Caco-2 (cell line): Measurements from ENCODE around the gene KRTAP19-4. TPM values are rescaled to one million over a fixed set of nuclear protein-coding genes. Genes with fewer than 3 reads are reported as not detected.

Experiments used
- BruUV-seq: library from RNA; stranded (reverse); fragments of 400-500 nt; replicated peaks from 2 replicates; lab custom pipeline; 2021; lab: Mats Ljungman, UMichigan
- CTCF ChIA-PET: fragments of 300-600 bp; sonication (Branson Sonifier 250); formaldehyde crosslinking; loops from one replicate; lab custom pipeline; 2022; ENCODE audit warnings: antibody characterized with exemption; lab: Charles Lee
- POLR2A ChIA-PET: fragments of 300-600 bp; sonication (Branson Sonifier 250); formaldehyde crosslinking; loops from one replicate; lab custom pipeline; 2022; ENCODE audit warnings: antibody characterized with exemption; lab: Charles Lee
- DNase-seq, 2 experiments: peaks; one replicate each; pipeline versions ENCODE4 v3.0.0 to v3.0.0-alpha.2; 2020 to 2022
- H3K27me3 ChIP-seq: replicated peaks from 2 replicates; pipeline ENCODE4 v1.6.0; 2011; ENCODE audit warnings: low read length; ENCODE audit not compliant: control insufficient read depth, insufficient read depth
- H3K36me3 ChIP-seq: 2 replicates; pipeline ENCODE4 v1.5.1; 2011; ENCODE audit warnings: low read length; ENCODE audit not compliant: control insufficient read depth, insufficient read depth
- H3K4me1 ChIP-seq: fragments of 250-450 bp; sonication (Bioruptor Pico); 2 replicates; pipeline ENCODE4 v1.5.1; 2020; ENCODE audit warnings: mild to moderate bottlenecking
- H3K4me3 ChIP-seq: 2 replicates; pipeline ENCODE4 v1.5.1; 2011; ENCODE audit warnings: low read depth, mild to moderate bottlenecking, control low read depth, low read length
- H3K9me3 ChIP-seq: fragments of 250-450 bp; sonication (Bioruptor Pico); 2 replicates; pipeline ENCODE4 v1.5.1; 2020; ENCODE audit warnings: mild to moderate bottlenecking, moderate library complexity
- H3K27ac Mint-ChIP-seq: one replicate; pipeline ENCODE4 v1.8.0; 2022; ENCODE audit warnings: mixed read lengths; ENCODE audit not compliant: unreplicated experiment
- H3K27me3 Mint-ChIP-seq: one replicate; pipeline ENCODE4 v1.8.0; 2022; ENCODE audit warnings: mixed read lengths; ENCODE audit not compliant: insufficient read depth, unreplicated experiment
- H3K36me3 Mint-ChIP-seq: one replicate; pipeline ENCODE4 v1.8.0; 2022; ENCODE audit warnings: mild to moderate bottlenecking, mixed read lengths; ENCODE audit not compliant: insufficient read depth, unreplicated experiment
- H3K4me1 Mint-ChIP-seq: one replicate; pipeline ENCODE4 v1.8.0; 2022; ENCODE audit warnings: low read depth, mixed read lengths; ENCODE audit not compliant: unreplicated experiment
- H3K4me3 Mint-ChIP-seq: one replicate; pipeline ENCODE4 v1.8.0; 2022; ENCODE audit warnings: mild to moderate bottlenecking, moderate library complexity, mixed read lengths; ENCODE audit not compliant: unreplicated experiment
- H3K9me3 Mint-ChIP-seq: one replicate; pipeline ENCODE4 v1.8.0; 2022; ENCODE audit warnings: mixed read lengths; ENCODE audit not compliant: unreplicated experiment
- CTCF ChIP-seq, 2 experiments: fragments of 200-600 bp in 1 of 2; IDR thresholded peaks; 1 replicate in 1 of 2; 2 replicates in 1 of 2; pipeline versions ENCODE4 v1.5.1 to v1.8.0; 2011 to 2022; ENCODE audit warnings: antibody characterized with exemption in 1 of 2, control low read depth in 1 of 2, inconsistent platforms in 1 of 2, low read depth in 1 of 2, low read length in 1 of 2, mild to moderate bottlenecking in 1 of 2, moderate library complexity in 1 of 2; ENCODE audit not compliant: insufficient read depth in 1 of 2, severe bottlenecking in 1 of 2, unreplicated experiment in 1 of 2
- intact Hi-C: fragments of 100-400 bp; cut with micrococcal nuclease; formaldehyde crosslinking; loops from one replicate; pipeline ENCODE4 v1.10.0; 2022; ENCODE audit not compliant: unreplicated experiment
- total RNA-seq: library from RNA; stranded (reverse); gene quantifications from 2 replicates; pipeline ENCODE4 v1.2.3, GENCODE V29; 2022

Gene KRTAP19-4
- total RNA-seq, 1 experiment from 2014 or later: not detected

- DNase-seq: no peak
- TF ChIP-seq CTCF (IDR thresholded peaks at IDR 0.05; ENCODE audit: insufficient read depth in 1 of 2, low read depth in 1 of 2, low read length in 1 of 2, severe bottlenecking in 1 of 2, unreplicated experiment in 1 of 2): no peak
- Histone ChIP-seq H3K36me3 (no peaks in the 10 kb centered on the region), H3K4me1 (no peaks in the 10 kb centered on the region), H3K27me3 (no peaks in the 10 kb centered on the region), H3K4me3 (no peak within 1 kb of the TSS), H3K9me3 (no peaks in the 10 kb centered on the region)
- no peak within 1 kb of the TSS for H3K27ac Mint-ChIP-seq
- no TSS peak for BruUV-seq
- intact Hi-C loops: no loop called here
- H3K4me1 Mint-ChIP-seq: no peaks in the 10 kb centered on the region
- CTCF ChIA-PET: interaction anchor here (0.5 kb wide), 1 partner anchor 11 kb away, joined by 4 read pairs; no protein-coding TSS in a partner anchor
- no peak within 1 kb of the TSS for H3K4me3 Mint-ChIP-seq
- H3K9me3 Mint-ChIP-seq: no peaks in the 10 kb centered on the region
- H3K27me3 Mint-ChIP-seq: no peaks in the 10 kb centered on the region
- POLR2A ChIA-PET: no interaction called here
- H3K36me3 Mint-ChIP-seq: no peaks in the 10 kb centered on the region
Measured at GRCh38 chr21:30491963-30492428, 5.0 kb downstream of the KRTAP19-4 start, which contains the start of gene KRTAP19-3. Gene KRTAP19-3 (minus strand): TSS chr21:30492013. CDS start chr21:30491957, 56 bp downstream.

GRCh38 chr21:30487336-30487735, 9.6 kb downstream of the KRTAP19-4 start, which contains the start of gene KRTAP19-2:
Gene KRTAP19-2 (minus strand): TSS chr21:30487436. CDS start chr21:30487348, 88 bp downstream.
- TF ChIP-seq CTCF (IDR thresholded peaks at IDR 0.05; ENCODE audit: insufficient read depth in 1 of 2, low read depth in 1 of 2, low read length in 1 of 2, severe bottlenecking in 1 of 2, unreplicated experiment in 1 of 2): no peak
- Histone ChIP-seq H3K4me1 (no peaks in the 10 kb centered on the region), H3K36me3 (no peaks in the 10 kb centered on the region), H3K4me3 (no peak within 1 kb of the TSS), H3K27me3 (no peaks in the 10 kb centered on the region), H3K9me3 (no peaks in the 10 kb centered on the region)
- Mint-ChIP-seq H3K36me3 (no peaks in the 10 kb centered on the region), H3K4me1 (no peaks in the 10 kb centered on the region), H3K4me3 (no peak within 1 kb of the TSS), H3K27me3 (no peaks in the 10 kb centered on the region), H3K27ac (no peak within 1 kb of the TSS), H3K9me3 (no peaks in the 10 kb centered on the region)
- DNase-seq: no peak
- CTCF ChIA-PET: no interaction called here
- no TSS peak for BruUV-seq
- intact Hi-C loops: no loop called here
- POLR2A ChIA-PET: no interaction called here

- H3K9me3 ChIP-seq: no peaks in the 10 kb centered on the region
- CTCF ChIA-PET: no interaction called here
- intact Hi-C loops: no loop called here
- Mint-ChIP-seq H3K27me3 (peaks cover 1% of the 10 kb centered on the region), H3K4me1 (no peaks in the 10 kb centered on the region), H3K27ac (no peak overlapping the region), H3K4me3 (no peak overlapping the region), H3K36me3 (no peaks in the 10 kb centered on the region), H3K9me3 (no peaks in the 10 kb centered on the region)
- no peak overlapping the region for H3K4me3 ChIP-seq
- no peak for DNase-seq
- no peaks in the 10 kb centered on the region for H3K36me3 ChIP-seq
- POLR2A ChIA-PET: no interaction called here
- H3K27me3 ChIP-seq: no peaks in the 10 kb centered on the region
- no TSS peak for BruUV-seq
- H3K4me1 ChIP-seq: no peaks in the 10 kb centered on the region
- no peak for TF ChIP-seq CTCF (IDR thresholded peaks at IDR 0.05; ENCODE audit: insufficient read depth in 1 of 2, low read depth in 1 of 2, low read length in 1 of 2, severe bottlenecking in 1 of 2, unreplicated experiment in 1 of 2)
Measured at GRCh38 chr21:30486180-30486579, 10.8 kb downstream of the KRTAP19-4 start.
